Measurements from ENCODE around the gene SAP30.

The SAP30 gene, protein sequence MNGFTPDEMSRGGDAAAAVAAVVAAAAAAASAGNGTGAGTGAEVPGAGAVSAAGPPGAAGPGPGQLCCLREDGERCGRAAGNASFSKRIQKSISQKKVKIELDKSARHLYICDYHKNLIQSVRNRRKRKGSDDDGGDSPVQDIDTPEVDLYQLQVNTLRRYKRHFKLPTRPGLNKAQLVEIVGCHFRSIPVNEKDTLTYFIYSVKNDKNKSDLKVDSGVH

DNA sequence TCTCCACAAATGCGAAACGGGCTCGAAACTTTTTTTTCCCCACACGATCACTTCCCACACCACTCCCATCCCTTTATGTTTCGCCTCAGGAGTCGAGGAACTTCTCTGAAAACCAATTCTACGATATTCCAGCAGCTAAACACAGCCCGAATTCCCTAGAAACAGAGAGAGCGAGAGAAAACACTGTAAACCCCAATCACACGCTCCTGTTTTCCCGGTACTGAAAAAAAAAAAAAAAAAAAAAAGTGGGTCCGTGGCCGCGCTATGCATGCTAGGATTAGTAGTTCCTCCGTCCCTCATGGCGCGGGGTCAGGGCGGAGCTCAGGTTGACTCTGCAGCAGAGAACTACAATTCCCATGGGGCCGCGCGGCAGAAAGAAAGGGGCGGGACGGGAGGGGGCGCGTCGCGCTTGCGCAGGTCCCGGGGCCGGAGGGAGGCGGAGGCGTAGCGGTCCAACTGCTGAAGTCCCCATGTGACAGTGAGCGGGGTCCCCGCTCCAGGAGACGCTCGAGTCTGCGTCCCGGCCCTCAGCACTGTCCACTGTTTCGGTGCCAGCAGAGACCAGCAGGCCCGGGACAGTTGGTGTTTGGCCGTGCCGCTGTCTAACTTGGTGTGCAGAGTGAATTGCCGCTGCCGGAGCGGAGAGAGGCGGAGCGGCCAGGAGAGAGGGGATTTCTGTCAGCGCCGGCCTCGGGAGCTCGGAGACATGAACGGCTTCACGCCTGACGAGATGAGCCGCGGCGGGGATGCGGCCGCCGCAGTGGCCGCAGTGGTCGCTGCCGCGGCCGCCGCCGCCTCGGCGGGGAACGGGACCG, at the start of gene SAP30:
TSS of gene SAP30 (plus strand) at position 478 of the 815 bp plus-strand sequence. CDS start at position 707, 229 bp downstream.
- peak; percentile 75 for DNase-seq

DNA sequence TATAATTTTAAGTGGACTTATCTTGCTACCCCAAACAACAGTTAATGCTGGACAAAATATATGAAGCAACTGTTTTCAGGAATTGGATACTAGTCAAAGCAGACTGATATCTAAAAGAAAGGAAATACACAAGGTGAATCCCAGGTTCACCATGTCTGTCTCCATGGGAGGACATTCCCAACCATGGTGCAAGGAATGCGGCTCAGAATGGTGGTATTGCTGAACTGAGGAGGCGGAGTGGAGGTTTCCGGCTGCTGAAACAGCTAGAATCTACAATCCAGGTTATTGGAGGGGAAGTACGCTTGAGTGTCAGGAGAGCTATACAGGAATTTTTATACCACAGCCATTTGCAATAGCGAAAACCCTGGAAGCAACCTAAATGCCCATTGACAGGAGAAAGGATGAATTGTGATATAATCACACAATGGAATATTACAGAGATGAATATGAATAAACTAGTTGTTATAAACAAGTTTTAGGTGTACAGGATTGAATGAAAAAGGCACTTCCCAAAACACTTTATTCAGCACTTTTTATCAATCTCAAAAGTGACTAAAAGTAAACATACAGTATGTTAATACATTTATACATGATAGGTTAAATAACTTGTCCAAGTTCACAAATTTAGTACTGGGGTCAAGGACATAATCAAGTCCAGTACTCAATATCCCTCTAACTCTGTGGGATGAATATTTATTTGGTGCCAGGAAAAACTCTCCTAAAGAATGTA, 45.6 kb upstream of the SAP30 start:
- no peak for DNase-seq

DNA sequence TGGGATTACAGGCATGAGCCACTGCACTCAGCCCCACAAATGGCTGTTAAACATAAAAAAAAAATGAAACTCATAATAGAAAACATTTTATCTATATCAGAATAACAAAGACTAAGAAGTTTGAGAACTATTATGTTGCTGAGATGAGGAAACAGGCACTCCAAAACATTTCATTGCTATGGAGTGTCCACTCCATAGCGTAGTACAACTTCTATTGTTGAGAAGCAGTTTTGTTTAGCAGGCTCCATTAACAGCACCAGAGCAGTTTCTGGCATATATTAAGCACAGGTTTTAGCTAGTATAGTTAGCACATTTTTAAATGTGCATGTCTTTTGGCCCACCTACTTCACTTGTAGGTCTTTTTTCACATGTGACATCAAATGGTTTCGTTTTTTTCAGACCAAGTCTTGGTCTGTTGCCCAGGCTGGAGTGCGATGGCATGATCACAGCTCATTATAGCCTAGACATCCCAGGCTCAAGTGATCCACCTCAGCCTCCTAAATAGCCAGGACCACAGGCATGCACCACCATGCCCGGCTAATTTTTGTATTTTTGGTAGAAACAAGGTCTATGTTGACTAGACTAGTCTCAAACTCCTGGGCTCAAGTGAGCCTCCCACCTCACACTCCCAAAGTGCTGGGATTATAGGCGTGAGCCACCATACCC, 42.4 kb upstream of the SAP30 start:
- no peak for DNase-seq

DNA sequence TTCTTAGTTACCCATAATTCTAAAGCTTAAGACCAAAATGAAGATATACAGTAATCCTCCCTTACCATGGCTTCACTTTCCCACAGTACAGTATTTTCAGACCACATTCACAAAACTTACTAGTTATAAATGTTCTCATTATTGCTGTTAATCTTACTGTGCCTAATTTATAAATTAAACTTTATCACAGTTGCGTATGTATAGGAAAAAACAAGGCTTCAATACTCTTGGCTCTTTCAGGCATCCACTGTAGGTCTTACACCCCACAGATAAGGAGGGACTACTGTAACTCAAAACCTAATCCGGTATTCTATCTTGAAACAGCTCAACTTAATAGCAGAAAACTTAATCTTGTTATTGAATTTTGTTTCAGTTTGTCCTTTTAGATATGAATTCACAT, 40.2 kb upstream of the SAP30 start:
- no peak for DNase-seq

DNA sequence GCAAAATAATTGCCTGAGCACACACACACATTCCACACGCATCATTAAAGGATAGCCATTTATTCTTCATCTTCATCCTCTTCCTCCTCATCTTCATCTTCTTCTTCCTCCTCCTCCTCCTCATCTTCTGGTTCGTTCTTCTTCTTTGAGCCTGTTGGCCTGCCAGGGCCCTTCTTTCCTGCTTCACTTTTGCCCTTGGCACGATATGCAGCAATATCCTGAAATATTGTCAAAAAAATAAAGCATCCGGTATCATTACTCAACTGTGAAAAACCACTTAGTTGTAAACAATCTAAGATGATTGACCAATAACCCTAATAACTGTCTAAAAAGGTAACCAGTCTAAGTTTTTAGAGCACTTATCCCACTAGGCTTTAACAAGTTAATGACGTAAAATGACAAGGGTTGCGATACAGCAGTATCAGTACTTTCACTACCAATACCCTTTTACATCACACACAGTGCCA, 38.7 kb upstream of the SAP30 start:
- no peak for DNase-seq

DNA sequence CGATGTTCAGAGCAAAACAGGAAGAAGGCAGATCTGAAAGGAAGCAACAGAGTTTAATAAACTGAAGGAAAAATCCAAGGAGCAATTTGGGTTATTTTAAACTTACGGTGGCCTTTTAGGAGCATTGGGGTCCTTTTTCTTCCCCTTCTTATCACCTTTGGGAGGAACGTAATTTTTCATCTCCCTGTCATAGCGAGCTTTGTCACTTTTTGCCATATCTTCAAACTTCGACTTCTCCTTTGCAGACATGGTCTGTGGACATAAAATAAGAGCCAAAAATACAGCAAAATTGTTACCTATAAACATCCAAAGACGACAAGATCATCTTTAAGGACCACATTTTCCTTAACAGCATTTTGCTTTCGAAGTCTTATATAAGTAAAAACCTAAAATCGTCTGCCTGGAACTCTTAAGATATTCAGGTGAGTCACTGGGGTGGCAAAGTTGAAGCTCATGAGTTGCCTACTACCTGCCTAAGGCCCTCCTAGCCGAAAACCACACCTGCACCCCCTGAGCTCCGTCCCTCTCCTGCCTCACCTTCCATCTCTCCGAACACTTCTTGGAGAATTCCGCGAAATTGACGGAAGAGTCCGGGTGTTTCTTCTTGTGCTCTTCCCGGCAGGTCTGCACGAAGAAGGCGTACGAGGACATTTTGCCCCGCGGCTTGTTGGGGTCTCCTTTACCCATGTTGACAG, 37.6 kb upstream of the SAP30 start:
- DNase-seq: no peak

DNA sequence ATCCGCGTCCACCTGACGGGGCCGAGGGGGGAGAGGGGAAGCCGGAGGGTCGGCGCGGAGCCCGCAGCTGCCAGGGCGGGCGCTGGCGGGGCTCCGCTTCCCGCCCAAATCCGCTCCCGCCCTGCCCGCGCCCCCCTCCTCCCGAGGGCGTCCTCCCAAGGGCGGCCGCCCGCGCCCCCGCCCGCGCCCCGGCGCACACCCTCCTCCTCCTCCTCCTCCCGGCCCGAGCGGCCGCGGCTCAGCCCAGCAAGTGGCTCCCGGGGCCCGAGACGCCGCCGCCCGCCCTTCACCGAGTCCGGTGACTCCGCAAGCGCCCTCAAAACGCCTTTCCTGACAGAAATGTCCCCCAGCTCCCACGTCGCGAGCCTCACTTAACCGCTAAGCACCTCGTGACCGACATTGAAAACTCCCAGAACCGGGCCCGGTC, 37.1 kb upstream of the SAP30 start:
- DNase-seq: no peak

DNA sequence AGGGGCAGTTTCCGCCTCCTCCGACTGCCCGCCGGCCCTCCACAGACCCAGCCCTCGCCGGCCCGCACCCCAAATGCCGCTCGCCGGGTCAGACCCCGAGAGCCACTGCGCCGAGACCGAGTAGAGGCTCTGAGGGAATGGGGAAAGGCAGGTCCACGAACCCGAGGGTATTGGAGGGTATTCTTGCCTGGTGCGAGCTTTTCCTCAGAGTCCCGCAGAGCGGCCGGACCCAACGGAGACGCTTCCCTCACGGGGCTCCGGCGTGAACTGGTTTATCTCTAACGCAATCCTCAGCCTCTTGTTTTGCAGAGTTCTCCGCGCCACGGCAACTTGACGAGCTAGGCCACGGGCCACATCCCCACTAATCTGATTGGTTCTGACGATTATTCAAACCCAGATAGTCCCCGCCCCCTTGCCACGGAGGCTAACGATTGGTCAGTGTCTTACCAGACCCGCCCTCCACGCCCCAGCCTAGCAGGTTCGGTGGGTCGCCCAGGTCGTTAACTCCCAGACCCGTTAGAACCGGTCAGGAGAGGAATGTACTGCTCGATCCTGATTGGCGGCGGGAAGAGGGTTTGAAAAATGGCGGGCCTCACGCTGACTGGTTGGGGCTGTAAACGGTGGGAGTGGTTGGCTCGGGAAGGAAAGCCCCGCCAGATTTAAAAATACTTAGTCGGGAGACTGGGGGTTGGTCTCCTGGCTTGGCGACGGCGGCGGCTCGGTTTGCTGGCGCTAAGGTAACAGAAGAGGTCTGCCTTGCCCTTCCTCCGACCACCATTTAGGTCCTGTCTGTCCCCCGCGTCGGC, 36.5 kb upstream of the SAP30 start, which contains the start of gene HMGB2:
TSS of gene HMGB2 (minus strand) at position 274 of the 806 bp plus-strand sequence. CDS start 709 bp downstream, outside the sequence.
- peak; percentile 96 for DNase-seq

DNA sequence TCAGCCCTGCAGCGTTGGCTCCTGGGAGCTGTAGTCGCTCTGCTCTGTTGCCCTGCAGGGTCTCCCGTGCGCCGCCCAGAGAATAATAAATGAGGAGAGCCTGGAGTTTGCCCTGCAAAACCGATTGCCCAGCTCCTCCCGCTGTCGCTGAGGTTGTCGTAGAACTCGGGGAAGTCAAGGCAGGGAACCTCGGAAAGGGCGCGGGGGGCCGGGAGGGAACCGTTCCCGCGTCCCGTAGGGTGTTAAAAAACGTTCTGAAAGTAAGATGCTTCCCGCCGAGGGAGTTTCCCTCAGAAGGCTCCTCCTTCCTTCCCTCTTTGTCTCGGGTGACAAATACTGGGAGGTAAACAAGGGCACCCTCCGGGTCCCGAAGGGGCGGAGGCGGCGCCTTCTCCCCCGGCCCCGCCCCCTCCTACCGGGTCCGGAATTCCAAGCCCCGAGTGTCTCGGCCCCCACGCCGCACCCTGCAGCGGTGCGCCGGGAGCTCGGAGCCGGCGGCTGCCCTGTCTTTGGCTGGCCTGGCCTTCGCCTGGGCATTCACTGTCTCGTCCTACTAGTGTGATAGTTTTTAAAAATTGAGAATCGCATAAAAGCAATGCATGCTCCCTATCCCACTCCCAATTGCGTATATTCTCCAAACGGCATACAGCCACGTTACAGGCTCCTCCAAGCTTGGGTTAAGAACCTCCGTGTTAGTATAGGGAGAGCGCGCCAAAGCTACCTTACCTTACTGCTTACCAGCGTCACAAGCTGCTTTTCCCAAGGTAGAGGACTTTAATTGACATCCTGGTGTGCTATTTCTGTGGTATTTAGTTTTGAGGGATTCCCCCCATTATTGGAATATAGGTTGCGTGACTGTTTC, 35.6 kb upstream of the SAP30 start:
- peak; percentile 51 for DNase-seq

DNA sequence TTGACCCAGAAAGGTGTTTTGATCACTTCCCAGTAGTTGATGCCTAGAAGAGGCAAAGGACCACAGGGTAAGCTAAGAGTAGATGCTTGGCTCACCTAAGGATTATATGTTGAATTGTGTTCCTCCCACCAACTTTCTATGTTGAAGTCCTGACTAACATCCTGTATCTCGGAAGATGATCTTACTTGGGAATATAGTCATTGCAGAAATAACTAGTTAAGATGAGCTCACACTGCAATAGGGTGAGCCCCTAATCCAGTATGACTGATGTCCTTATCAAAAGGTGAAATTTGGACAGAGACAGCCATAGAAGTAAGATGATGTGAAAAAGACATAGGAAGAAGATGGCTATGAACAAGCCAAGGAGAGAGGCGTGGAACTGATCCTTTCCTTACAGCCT, 33.3 kb upstream of the SAP30 start:
- no peak for DNase-seq

DNA sequence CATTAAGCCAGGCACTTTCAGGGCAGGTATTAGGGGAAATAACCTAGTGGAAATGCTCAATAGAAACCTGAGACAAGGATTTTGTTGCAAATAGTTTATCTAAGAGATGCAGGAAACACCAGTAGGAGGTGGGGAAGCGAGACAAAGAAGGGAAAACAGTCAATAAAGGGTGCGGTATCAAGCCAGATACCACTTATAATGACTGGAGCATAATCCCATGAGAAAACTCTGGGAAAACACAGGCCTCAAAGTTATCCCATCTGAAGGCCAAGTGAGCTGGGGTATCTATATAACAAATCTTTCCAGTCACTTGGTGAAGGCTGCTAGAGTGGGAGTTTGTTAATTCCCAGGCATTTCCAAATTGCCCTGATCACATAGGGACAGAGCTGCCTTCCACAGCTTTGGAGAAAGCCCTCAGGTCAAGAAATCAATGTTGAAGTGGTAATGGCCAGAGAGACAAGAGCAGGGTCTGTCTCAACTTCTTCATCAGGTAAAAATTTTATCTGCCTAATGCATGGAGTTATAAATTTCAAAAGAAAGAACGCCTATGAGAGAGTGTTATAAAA, 26.8 kb upstream of the SAP30 start:
- no peak for DNase-seq

DNA sequence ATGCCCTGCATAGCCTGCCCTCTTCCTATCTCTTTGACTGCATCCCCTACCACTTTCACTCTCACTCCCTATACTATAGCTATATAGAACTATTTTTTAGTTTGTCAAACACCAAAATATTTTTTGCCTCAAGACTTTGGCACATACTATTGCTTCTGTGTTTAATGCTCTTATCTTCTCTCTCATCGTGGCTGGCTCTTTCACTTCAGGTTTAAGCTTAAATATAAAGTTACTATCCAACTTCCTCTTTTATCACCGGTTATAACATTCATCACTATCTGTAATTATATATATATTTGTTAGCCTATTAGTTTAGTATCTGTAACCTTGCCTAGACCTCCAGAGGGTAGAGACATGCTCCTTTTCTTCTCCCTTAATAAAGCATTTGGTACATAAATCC, 25.1 kb upstream of the SAP30 start:
- no peak for DNase-seq

DNA sequence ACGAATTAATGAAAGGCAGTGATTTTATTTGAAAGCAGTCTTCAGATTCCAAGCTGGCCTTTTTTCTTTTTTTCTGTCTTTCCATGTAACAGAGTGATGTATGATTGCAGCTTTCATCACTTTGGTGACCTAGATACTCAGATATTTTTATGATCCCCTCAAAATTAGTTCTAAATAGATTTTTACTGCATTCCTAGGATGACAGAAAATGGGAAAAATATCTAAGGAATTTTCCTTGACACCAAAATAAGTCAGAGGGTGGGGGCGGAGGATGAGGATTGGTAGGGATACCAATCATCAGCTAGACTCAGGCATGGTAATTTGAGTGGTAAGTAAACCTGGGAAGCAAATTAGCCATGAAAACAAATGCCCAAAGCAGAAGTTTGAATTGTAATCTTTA, 24.7 kb upstream of the SAP30 start:
- no peak for DNase-seq

DNA sequence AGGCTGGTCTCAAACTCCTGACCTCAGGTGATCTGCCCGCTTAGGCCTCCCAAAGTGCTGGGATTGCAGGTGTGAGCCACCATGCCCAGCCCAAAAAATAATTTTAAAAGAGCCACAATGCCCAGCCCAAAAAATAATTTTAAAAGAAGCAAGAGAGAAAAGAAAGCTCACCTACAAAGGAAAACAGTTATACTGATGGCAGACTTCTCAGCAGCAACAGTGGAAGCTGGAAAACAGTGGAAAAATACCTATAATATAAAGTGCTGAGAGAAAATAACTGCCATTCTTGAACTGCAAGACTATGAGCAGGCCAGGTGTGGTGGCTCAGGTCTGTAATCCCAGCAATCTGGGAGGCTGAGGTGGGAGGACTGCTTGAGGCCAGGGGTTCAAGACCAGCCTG, 23.3 kb upstream of the SAP30 start:
- DNase-seq: no peak

DNA sequence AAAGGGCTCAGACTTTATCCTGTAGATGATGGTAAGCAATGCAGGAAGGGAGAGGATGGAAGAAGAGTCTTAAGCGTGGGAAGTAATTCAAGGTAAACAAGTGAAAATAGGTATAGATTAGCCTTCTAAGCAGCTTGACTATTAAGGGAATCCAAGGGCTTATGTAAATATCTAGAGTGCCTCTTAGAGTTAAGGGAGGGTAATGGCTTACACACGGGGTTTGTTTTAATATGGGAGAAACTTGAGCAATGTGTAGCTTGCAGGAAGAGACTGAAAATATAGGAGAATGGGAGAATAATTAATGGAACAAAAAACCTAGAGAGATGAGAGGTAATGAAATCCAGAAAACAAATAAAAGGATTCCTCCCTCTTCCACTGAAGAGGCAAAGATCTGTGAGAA, 12.8 kb upstream of the SAP30 start:
- DNase-seq: no peak

DNA sequence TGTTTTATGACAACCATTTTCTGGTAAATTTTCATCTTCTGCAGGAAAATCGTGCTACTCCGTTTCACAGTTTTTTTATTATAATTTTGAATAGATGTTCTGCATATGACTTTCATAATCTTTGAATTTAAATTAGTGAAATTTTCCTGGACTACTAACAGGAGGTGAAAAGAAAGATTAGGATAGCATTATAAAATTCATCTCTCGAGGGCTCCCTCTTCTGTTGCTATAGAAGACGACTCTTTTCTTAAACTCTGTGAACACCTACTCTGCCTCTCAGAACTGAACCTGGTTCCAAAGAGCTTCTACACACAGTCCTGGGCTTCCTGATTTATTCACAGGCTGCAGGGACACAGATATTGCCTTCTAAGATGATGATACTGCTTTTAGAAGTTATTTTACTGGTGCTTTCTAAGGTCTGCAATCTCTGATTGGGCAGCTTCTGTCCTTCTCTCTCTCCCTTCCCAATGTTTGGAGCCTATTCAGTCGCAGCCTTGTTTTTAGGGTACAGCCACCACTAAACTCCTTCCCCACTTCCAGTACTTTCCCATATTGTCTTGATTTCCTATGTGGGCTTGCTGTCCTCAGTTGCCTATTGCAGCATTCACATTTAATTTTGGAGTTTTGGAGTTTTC, 10.1 kb upstream of the SAP30 start:
- DNase-seq: no peak

DNA sequence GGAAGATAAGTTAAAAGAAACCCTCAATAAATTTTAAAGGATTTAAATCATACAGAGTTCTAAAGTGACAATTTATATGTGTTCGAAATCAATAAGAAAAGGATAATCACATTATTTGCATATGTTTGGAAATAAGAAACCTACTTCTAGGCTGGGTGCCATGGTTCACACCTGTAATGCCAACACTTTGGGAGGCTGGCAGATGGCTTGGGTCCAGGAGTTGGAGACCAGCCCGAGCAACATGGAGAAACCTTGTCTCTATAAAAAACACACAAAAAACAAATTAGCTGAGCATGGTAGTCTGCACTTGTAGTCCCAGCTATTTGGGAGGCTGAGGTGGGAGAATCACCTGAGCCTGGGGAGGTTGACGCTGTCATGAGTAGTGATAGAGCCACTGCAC, 8.1 kb upstream of the SAP30 start:
- DNase-seq: no peak

DNA sequence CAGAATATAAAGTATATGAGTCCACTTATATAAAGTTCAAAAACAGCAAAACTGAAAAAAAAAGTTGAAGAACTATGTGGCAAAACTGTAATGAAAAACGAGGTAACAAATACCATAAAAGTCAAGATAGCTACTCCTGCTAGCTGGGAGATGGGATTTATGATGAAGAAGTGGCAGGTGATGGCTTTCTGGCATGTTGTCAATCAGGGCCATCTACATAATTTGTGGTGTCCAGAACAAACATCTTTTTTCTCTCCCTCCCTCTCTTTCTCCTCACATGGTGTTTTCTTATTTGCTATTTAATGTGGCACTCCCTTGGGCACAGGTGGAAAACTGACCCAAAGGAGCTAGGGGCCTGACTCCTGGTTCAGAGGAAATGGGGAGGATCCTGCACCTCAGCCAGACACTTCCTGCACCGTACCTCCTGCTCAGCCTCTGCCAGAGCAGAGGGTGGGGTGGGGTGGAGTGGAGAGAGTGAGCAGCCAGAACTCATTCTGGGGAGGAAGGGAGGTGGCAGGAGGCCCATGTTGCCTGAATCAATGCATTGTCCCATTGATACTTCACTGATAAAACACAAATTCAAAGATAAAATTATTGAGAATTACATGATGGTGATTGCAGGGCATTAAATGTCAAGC, 5.3 kb upstream of the SAP30 start:
- no peak for DNase-seq

DNA sequence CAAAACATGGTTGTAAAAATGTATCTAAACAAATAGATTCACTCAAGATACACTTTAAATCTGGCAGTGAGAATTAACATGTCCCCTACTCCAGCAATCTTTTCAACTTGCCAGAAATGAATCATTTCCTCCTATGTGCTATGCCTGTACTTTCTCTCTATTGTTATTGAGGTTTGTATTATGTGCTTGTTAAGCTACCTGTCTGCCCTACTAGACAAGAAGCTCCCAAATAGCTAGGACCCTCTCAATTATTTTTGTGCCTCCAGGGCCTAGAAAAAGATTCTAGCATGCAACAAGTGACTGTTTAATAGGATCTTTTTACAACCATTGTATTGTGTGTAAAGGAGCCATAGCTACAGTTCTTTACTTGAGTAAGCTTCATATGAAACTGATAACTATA, 3.5 kb upstream of the SAP30 start:
- DNase-seq: no peak
